ENCODE data around the gene AKAP9.
"Not testable (repeated sequence)": the region's sequence is repeated elsewhere in the genome, so short reads cannot be mapped to it uniquely, and the experiment has no call there.

The AKAP9 gene

DNA sequence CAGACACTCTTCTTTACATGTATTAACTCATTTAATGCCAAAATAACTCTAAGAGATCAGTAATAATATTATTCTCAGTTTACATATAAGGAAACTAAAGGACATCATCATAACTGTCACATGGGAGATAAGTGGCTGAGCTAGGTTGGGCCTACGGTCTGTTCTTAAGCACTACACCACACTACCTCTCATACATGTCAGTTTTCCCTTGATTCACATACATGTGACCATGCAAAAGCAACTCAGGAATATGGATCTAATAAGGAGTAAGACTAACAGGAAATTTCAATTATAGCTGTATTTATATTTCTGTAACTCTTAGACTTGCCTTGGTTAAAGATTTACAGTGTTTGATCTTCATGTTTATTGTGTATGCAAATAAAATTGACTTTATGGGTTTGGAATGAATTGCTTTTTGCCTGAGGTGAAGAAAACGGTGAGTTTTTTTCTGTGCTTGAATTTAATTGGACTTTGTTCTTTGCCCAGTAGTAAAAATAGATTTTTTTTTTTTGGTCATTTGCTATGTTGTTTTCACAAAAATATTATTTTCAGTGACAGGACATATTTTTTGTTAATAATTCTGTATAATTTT, 123.9 kb downstream of the AKAP9 start:
- no peak for DNase-seq (ENCODE audit: low read depth)

DNA sequence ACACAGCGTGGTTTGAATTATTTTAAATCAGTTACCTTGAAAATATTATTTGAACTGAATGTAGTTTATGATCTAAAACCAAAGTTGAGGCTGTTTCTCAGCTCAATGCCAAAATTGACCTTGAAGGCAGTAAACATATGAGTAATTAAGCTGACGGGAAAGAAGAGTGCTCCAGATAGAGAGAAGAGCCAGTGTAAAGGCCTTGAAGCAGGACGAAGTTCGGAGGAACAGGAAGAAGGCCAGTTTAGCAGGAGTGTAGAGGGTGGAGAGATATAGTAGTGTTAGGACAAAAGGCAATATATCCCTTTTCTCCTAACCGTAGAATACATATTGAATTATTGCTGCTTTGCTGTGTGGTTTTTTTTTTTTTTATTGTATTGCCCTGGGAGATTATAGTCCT, 130.4 kb downstream of the AKAP9 start:
- DNase-seq (ENCODE audit: low read depth) = no peak

- no peak for DNase-seq (ENCODE audit: low read depth)
Measured at GRCh38 chr7:92072121-92072520, 131.5 kb downstream of the AKAP9 start.

DNA sequence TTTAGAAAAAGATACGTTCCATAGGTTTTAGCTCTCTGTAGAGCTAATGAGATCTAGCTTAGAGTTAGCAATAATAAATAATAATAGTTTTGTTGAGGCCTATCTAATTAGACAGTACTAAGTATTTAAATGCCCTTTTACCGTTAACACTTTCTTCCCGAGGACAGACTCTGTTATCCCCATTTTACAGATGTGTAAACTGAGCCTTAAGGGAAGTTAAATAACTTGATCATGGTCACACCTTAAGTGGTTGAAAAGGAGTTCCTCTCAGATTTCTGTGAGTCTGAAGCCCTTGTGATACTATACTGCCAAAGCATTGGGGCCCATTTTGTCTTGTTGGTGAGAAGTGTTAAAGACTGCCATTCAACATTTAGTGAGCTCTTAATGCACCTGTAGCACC, 132.0 kb downstream of the AKAP9 start:
- DNase-seq (ENCODE audit: low read depth) = no peak

DNA sequence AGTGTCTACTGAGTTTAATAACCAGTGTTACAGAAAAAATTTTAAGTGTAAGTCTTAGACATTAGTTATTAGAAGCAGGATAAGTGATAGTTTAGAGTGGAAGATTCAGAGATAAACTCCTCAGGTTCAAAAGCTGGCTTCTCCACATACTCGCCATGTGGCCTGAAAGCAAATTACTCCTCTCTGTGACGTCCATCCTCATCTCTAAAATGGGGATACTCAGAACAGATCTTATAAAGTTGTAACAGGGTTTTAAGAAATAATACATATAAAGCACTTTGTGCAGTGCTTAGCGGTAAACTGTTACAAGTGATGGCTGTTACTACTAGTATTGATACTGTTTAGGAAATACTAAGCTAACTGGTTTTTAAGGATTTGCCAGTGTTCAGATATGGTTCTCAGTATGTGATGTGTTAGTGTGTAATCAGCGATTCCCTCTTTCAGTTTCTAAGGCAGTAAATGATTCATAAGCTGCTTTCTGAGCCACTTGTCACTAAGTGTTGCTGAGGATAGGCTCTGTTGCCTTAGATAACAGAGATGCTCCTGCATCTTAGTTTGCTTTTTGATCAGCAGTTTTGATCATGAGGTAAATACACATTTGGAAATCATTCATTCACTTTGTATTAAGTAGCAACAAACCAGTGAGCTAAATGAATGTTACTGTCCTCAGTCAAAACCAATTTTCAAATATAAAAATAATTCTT, 134.9 kb downstream of the AKAP9 start:
- no peak for DNase-seq (ENCODE audit: low read depth)

DNA sequence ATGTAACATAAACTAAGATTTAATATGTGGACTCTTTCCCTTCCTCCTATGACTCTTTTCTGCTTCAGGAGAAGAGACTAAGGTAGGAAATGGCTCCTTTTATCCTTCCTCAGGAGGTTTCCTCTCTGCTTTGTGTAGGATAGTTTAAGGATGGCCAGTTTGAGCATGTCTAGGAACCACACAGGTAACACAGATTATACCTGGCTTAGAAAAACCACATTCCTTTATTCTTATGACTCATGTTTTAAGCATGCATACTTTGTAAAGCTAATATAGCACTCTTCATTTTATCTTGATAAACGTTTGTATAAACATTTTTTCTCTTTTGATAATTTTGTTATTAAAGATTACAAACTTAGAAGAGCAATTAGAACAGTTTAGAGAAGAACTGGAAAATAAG, 135.8 kb downstream of the AKAP9 start:
- no peak for DNase-seq (ENCODE audit: low read depth)

DNA sequence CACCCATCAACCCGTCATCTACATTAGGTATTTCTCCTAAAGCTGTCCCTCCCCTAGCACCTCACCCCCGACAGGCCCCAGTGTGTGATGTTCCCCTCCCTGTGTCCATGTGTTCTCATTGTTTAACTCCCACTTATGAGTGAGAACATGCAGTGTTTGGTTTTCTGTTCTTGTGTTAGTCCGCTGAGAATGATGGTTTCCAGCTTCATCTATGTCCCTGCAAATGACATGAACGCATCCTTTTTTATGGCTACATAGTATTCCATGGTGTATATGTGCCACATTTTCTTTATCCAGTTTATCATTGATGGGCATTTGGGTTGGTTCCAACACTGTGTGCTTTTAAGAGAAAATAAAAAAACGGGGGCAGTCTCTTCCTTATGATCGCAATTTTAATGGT, 143.3 kb downstream of the AKAP9 start:
- not testable (repeated sequence) for DNase-seq (ENCODE audit: low read depth)

- DNase-seq (ENCODE audit: low read depth) = no peak
Measured at GRCh38 chr7:92088266-92088665, 147.6 kb downstream of the AKAP9 start.

- no peak for DNase-seq (ENCODE audit: low read depth)
Measured at GRCh38 chr7:92092210-92092609, 151.5 kb downstream of the AKAP9 start.

DNA sequence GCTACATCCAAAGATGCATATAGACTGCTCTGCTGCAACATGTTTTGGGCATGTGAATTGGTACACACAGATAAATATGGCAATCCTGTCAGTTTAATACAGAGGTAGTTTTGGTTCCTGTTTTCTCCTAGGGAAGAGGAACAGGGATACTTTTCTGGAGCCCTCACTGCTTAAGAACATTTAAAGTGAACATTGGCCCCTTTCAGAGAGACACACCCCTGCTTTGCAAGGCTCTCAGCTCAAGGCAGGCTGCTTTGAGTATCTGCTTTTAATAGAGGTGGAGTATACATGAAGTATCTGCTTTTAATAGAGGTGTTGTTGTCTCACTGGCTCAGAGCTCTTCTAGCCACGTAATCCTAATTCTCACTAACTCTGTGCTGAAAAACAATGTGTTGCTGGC, 154.7 kb downstream of the AKAP9 start:
- DNase-seq (ENCODE audit: low read depth) = no peak

- DNase-seq (ENCODE audit: low read depth) = no peak
Measured at GRCh38 chr7:92100534-92100933, 159.9 kb downstream of the AKAP9 start.

DNA sequence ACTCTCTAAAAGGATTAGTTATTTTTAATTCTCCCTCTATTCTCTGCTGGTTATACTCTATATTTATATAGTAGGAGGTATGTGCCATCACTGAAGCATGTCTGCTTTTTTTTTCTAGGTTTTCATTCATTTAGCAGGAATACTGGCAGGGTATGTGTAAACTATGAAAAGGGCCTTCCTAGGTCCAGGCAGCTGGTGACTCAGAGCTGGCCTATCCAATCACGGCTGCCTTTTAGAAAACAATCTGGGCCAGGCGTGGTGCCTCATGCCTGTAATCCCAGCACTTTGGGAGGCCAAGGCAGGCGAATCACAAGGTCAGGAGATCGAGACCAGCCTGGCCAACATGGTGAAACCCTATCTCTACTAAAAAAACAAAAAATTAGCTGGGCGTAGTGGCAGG, 162.2 kb downstream of the AKAP9 start:
- not testable (repeated sequence) for DNase-seq (ENCODE audit: low read depth)

GRCh38 chr7:92108821-92109220, 168.2 kb downstream of the AKAP9 start:
- no peak for DNase-seq (ENCODE audit: low read depth)

- DNase-seq (ENCODE audit: low read depth) = no peak
Measured at GRCh38 chr7:92110857-92111256, 170.2 kb downstream of the AKAP9 start.

DNA sequence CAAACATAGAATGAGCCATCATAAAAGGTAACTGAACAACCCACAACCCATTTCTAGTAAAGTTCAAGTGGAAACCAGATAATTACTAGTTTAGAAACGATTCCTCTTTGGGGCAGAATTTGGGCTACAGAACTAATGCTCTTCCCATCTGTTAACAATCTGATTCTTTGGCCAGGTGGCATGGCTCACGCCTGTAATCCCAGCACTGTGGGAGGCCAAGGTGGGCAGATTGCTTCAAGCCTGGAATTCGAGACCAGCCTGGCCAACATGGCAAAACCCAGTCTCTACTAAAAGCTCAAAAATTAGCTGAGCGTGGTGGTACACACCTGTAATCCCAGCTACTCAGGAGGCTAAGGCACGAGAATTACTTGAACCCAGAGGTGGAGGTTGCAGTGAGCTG, 175.2 kb downstream of the AKAP9 start:
- DNase-seq (ENCODE audit: low read depth) = no peak

DNA sequence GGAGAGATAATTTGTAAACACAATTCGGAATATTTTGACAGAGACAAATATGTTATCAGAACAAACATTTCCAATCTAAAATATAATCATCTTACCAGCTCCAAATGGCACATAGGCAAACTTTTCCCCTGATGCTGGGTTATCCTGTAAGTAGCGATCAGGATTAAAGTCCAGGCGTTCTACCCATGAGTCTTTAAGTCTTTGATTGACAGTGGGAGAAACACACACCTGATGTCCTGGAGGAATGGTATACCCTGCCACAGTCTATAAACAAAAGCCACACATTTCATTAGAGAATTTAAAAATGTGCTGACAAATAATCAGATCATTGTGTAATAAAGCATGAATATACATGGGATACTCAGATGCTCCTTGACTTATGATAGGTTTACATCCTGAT, 176.3 kb downstream of the AKAP9 start:
- no peak for DNase-seq (ENCODE audit: low read depth)

GRCh38 chr7:92119213-92119759, 178.6 kb downstream of the AKAP9 start:
- DNase-seq (ENCODE audit: low read depth) = no peak

DNA sequence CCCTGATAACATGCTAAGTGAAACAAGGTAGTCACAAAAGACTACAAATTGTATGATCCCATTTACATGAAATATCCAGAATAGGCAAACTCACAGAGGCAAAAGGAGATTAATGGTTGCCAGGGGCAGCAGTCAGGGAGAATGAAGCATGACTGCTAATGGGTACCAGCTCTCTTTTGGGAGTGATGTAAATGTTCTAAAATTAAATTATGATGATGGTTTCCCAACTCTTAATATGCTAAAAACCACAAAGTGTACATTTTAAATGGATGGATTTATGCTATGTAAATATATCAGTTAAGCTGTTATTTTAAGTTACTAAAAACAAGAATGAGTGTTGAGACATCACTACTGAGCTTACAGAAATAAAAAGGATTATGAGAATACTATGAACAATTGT, 181.0 kb downstream of the AKAP9 start:
- DNase-seq (ENCODE audit: low read depth) = no peak

GRCh38 chr7:92131093-92131492, 190.4 kb downstream of the AKAP9 start:
- DNase-seq (ENCODE audit: low read depth) = no peak

GRCh38 chr7:92131764-92132330, 191.2 kb downstream of the AKAP9 start:
- no peak for DNase-seq (ENCODE audit: low read depth)

DNA sequence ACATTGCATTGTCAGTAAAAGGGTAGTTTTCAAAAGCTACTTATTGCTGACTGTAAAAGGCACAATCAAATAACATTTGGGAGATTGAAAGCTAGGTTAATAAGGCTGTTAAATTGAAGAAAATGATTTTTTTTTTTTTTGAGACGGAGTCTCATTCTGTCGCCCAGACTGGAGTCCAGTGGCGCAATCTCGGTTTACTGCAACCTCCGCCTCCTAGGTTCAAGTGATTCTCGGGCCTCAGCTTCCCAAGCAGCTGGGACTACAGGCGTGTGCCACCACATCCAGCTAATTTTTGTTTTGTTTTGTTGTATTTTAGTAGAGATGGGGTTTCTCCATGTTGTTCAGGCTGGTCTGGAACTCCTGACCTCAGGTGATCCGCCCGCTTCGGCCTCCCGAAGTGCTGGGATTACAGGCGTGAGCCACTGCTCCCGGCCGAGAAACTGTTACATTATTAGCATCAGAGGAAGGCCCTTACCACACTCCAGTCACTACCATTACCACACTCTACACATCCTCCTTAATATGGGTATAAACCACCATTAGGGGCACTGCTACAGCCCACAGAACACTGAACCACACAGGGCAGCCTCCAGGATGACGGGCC, 192.6 kb downstream of the AKAP9 start:
- no peak for DNase-seq (ENCODE audit: low read depth)

DNA sequence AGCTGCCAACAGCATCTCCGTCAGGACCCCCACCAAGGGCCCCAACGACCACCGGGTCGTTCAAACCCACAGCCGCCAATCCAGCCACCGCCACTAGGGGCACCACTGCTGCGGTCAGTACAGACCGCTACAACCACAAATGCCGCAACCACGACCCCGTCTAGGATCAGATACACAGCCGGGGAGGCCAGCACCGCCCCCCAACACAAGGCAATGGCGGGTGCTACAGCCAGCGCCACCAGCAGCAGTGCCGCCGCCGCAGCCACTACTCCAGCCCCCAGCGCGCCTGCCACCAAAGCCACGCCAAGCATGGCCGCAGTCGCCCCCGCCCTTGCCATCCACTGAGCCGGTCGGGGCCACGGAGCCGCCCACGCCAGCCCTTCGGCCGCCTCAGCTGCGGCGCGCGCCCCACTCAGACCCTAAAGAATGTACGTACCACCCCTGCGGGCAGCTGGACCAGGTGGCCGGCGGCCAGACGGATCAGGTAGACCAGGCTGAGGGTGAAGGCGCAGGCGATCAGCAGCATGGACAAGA, 193.1 kb downstream of the AKAP9 start:
- peak; percentile 42 for DNase-seq (ENCODE audit: low read depth)

All from stimulated activated CD8-positive, alpha-beta memory T cell treated with anti-CD3 and anti-CD28 coated beads, Interleukin-12 subunit alpha, Interleukin-12 subunit beta, amount 100 ng/mL, for 4 hours (primary cell).